Calu3 (cell line): ENCODE results near the gene NRDC. TPM values are rescaled to one million over a fixed set of nuclear protein-coding genes. Genes with fewer than 3 reads are reported as not detected.

Source experiments
- BruUV-seq: library from RNA; stranded (reverse); fragments of 400-500 nt; replicated peaks from 2 replicates; lab custom pipeline; 2021; lab: Mats Ljungman, UMichigan
- CTCF ChIA-PET: fragments of 300-600 bp; sonication (Branson Sonifier 250); formaldehyde crosslinking; loops from one replicate; lab custom pipeline; 2022; ENCODE audit warnings: antibody characterized with exemption; lab: Charles Lee
- DNase-seq: peaks from one replicate; pipeline ENCODE4 v3.0.0; 2022
- H3K27ac Mint-ChIP-seq: one replicate; pipeline ENCODE4 v1.8.0; 2022; ENCODE audit warnings: mixed read lengths; ENCODE audit not compliant: unreplicated experiment
- H3K27me3 Mint-ChIP-seq: one replicate; pipeline ENCODE4 v1.8.0; 2022; ENCODE audit warnings: mixed read lengths; ENCODE audit not compliant: unreplicated experiment
- H3K36me3 Mint-ChIP-seq: one replicate; pipeline ENCODE4 v1.8.0; 2022; ENCODE audit warnings: mild to moderate bottlenecking, moderate library complexity, mixed read lengths; ENCODE audit not compliant: insufficient read depth, unreplicated experiment
- H3K4me1 Mint-ChIP-seq: one replicate; pipeline ENCODE4 v1.8.0; 2022; ENCODE audit warnings: mild to moderate bottlenecking, low read depth, mixed read lengths; ENCODE audit not compliant: unreplicated experiment
- H3K4me3 Mint-ChIP-seq: one replicate; pipeline ENCODE4 v1.8.0; 2022; ENCODE audit warnings: mild to moderate bottlenecking, low read depth, moderate library complexity, mixed read lengths; ENCODE audit not compliant: unreplicated experiment
- H3K9me3 Mint-ChIP-seq: one replicate; pipeline ENCODE4 v1.8.0; 2022; ENCODE audit warnings: low read depth, mixed read lengths; ENCODE audit not compliant: unreplicated experiment
- CTCF ChIP-seq: fragments of 200-600 bp; IDR thresholded peaks from one replicate; pipeline ENCODE4 v1.8.0; 2022; ENCODE audit warnings: antibody characterized with exemption; ENCODE audit not compliant: unreplicated experiment
- intact Hi-C: fragments of 100-400 bp; cut with micrococcal nuclease; formaldehyde crosslinking; loops from one replicate; pipeline ENCODE4 v1.10.0; 2022; ENCODE audit not compliant: unreplicated experiment
- total RNA-seq: library from RNA; stranded (reverse); gene quantifications from 2 replicates; pipeline ENCODE4 v1.2.3, GENCODE V29; 2022

The NRDC gene
- total RNA-seq, 1 experiment from 2014 or later: 176 TPM

DNA sequence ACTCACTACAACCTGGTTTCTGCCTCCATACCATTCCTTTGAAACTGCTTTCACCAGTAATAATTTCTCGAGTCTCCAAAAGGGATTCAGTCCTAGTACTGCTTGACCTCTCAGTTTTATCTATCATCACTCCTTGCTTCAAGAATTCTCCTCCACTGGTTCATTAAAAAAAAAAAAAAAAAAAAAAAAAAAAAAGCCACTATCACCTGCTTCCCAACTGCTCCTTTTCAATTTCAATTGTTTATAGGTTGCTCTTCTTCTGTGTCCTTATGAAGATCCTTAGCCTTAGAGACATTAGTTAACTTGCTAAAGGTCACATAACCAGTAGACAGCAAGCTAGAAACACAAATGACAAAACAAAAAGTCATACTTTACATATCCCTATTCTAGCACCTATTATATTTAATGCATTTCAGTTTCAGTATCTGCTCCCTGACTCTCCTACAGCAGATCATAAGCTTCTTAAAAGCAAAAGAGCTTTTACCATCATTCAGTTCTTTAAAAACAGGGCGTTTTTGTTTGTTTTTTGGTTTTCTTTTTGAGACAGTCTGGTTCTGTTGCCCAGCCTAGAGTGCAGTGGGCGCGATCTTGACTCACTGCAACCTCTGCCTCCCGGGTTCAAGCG is 7.1 kb downstream of the NRDC start:
- intact Hi-C loops: no loop called here
- H3K9me3 Mint-ChIP-seq: no peaks in the 10 kb centered on the region
- no peak for TF ChIP-seq CTCF
- CTCF ChIA-PET: no interaction called here
- H3K36me3 Mint-ChIP-seq: no peaks in the 10 kb centered on the region
- DNase-seq: no peak
- no peak overlapping the region for H3K27ac Mint-ChIP-seq
- no TSS peak for BruUV-seq
- H3K4me1 Mint-ChIP-seq: peaks cover 36% of the 10 kb centered on the region
- H3K4me3 Mint-ChIP-seq: no peak overlapping the region
- no peaks in the 10 kb centered on the region for H3K27me3 Mint-ChIP-seq

DNA sequence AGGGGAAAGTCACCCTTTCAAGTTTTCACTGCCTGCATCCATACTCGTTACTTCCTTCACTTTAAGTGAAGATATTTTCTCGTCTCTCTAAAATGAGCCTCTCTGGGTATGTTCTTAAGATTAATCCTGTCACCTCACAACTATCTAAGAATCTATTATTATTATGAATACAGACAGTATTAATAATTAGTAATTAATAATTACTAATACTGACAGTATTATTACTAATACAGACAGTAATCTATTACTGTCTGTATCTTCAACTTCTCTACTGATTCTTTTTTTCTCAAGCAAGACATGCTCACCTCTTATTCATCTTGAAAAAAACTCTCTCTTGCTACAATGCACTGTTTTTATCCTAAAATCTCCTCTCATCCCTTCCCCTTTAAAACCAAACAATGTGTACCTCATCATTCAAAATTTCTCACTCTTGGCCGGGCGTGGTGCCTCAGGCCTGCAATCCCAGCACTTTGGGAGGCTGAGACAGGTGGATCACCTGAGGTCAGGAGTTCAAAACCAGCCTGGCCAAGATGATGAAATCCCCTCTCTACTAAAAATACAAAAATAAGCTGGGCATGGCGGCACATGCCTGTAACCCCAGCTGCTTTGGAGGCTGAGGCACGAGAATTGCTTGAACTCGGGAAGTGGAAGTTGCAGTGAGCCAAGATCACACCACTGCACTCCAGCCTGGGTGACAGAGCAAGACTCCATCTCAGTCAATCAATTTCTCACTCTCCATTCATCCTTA is 7.8 kb downstream of the NRDC start:
- intact Hi-C loops: no loop called here
- H3K9me3 Mint-ChIP-seq: no peaks in the 10 kb centered on the region
- H3K27ac Mint-ChIP-seq: no peak overlapping the region
- CTCF ChIA-PET: no interaction called here
- BruUV-seq: no TSS peak
- H3K4me1 Mint-ChIP-seq: peaks cover 35% of the 10 kb centered on the region
- no peaks in the 10 kb centered on the region for H3K36me3 Mint-ChIP-seq
- no peaks in the 10 kb centered on the region for H3K27me3 Mint-ChIP-seq
- no peak for TF ChIP-seq CTCF
- DNase-seq: no peak
- H3K4me3 Mint-ChIP-seq: no peak overlapping the region

DNA sequence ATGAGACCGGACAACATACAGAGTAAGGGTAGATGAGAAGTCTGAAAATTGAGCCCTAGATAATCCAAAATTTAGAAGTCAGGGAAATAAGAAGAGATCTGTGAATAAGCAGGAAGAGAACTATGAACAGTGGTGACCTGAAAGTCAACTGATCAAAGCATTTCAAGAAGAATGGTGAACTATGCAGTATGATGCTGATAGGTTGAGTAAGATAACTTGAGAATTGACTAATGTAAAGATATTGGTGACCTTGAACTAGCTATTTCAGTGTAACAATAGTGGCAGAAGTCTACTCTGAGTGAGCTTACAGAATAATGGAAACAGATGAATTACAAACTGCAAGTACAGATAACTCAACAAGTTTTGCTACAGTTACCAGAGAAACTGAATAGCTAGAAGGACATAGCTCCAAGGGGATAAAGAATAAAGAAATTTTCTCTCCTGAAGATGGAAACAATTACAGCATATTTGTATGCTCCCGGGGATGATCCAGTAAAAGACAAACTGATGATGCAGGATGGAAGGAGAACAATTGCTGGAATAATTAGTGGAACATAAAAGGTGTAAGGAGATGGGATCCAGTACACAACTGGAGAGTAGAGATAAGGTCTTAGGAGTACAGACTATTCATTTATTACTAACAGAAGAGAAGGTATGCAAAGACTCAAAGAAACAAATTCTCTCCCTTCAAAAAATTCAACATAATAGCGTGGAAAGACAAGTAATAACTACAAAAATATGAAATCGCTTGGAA is 10.9 kb downstream of the NRDC start:
- no peak for TF ChIP-seq CTCF
- H3K27me3 Mint-ChIP-seq: no peaks in the 10 kb centered on the region
- H3K36me3 Mint-ChIP-seq: peaks cover 6% of the 10 kb centered on the region
- intact Hi-C loops: no loop called here
- no peak for DNase-seq
- CTCF ChIA-PET: no interaction called here
- H3K27ac Mint-ChIP-seq: no peak overlapping the region
- no TSS peak for BruUV-seq
- H3K9me3 Mint-ChIP-seq: no peaks in the 10 kb centered on the region
- no peak overlapping the region for H3K4me3 Mint-ChIP-seq
- peaks cover 25% of the 10 kb centered on the region for H3K4me1 Mint-ChIP-seq

DNA sequence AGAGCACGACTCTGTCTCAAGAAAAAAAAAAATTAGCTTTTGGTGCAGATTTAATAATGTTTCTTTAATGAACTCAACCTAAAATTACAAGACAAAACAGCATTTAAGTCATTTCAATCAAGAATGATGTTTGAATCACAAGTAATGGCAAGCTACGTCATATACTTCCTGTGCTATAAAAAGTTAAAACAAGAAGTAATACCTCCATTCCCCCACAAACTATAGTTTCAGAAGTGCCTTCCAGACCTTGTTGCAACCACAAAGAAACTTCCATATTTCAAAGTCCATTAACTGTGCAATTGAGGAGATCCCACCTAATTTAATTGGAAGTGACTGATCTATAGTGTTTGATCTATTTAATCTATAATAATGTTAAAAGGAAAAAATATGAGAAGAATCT is 15.1 kb downstream of the NRDC start:
- no peak for DNase-seq
- Mint-ChIP-seq H3K27ac (no peak overlapping the region), H3K9me3 (no peaks in the 10 kb centered on the region), H3K4me1 (peaks cover 13% of the 10 kb centered on the region), H3K36me3 (peaks cover 17% of the 10 kb centered on the region), H3K27me3 (no peaks in the 10 kb centered on the region), H3K4me3 (no peak overlapping the region)
- no TSS peak for BruUV-seq
- no peak for TF ChIP-seq CTCF
- CTCF ChIA-PET: no interaction called here
- intact Hi-C loops: no loop called here
